ENCODE results near the gene DUOX2. TPM values are rescaled to one million over a fixed set of nuclear protein-coding genes. Genes with fewer than 3 reads are reported as not detected.
A peak's percentile ranks its signal among the peaks of the same experiment; 100 is the strongest.

Gene DUOX2
- total and polyA plus RNA-seq, 2 experiments from 2014 or later: not detected

DNA sequence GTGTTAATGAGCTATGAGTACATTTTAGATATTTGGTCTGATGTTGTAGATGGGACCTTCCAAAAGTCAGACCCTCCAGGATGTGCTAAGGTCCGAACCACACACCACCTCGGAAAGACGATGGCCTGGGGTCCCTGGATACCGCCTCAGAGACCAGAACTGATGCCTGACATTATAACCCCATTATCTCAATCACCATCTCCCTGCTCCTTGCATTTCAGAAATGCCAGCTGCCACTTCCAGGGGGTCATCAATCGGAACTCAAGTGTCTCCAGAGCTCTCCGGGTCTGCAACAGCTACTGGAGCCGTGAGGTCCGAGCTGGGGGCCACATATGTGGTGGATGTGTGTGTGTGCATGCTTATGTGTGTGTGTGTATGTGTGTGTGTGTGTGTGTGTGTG lies 23.7 kb upstream of the DUOX2 start:
- Histone ChIP-seq H3K4me2 (no peak overlapping the region), H3K27me3 (ENCODE audit: insufficient read depth) (peaks cover 57% of the 10 kb centered on the region), H3K4me1 (ENCODE audit: insufficient read depth) (no peaks in the 10 kb centered on the region), H2AFZ (no peak overlapping the region), H3K27ac (ENCODE audit: low read depth) (no peak overlapping the region), H3K9me2 (ENCODE audit: insufficient read depth) (no peaks in the 10 kb centered on the region), H3K36me3 (ENCODE audit: insufficient read depth) (no peaks in the 10 kb centered on the region), H3K4me3 (no peak overlapping the region), H3F3A (replicated peaks; ENCODE audit: low read depth) (no peaks in the 10 kb centered on the region), H4K20me1 (replicated peaks; ENCODE audit: insufficient read depth) (no peaks in the 10 kb centered on the region), H3K79me2 (replicated peaks; ENCODE audit: insufficient read depth) (no peaks in the 10 kb centered on the region)
- Mint-ChIP-seq H3K4me3 (no peak overlapping the region), H3K27me3 (ENCODE audit: insufficient read depth, low read depth, poor library complexity) (peaks cover 38% of the 10 kb centered on the region), H3K36me3 (ENCODE audit: low read depth) (no peaks in the 10 kb centered on the region; the same call in 2 of the 3 replicates), H3K4me1 (peaks cover 3% of the 10 kb centered on the region; the same call in 2 of the 3 replicates), H3K27ac (no peak overlapping the region), H3K9me3 (no peaks in the 10 kb centered on the region; the same call in 2 of the 3 replicates)
- ATAC-seq (no peak), DNase-seq (ENCODE audit: low spot score) (no peak)
- TF ChIP-seq ETS1 (IDR thresholded peaks at IDR 0.05): no peak
- no peak for TF ChIP-seq ZNF331 (CRISPR knock-in tag; IDR thresholded peaks at IDR 0.05; ENCODE audit: low read depth)
- TF ChIP-seq REST (IDR thresholded peaks at IDR 0.05; ENCODE audit: unreplicated experiment): no peak
- TF ChIP-seq ZNF114 (CRISPR knock-in tag; IDR thresholded peaks at IDR 0.05): no peak
- no peak for TF ChIP-seq CREB1 (CRISPR knock-in tag; IDR thresholded peaks at IDR 0.05; ENCODE audit: low read depth)
- no peak for TF ChIP-seq JUNB (IDR thresholded peaks at IDR 0.05; ENCODE audit: unreplicated experiment)

DNA sequence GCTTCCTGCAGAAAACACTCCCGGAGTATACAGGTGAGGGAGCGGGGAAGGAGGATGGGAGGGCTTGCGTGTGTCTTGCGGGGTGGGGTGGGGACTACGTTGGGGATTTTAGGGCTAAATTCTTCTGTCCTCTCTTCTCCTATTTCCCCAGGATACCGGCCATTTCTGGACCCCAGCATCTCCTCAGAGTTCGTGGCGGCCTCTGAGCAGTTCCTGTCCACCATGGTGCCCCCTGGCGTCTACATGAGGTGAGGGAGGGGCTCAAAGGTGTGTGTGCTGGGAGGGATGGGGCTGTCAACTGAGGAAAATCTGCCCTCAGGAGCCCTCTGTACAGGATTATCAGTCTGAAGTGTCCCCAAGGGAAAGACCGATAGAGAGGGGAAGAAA lies 22.4 kb upstream of the DUOX2 start:
- H3K4me1 Mint-ChIP-seq: peaks cover 3% of the 10 kb centered on the region; the same call in 2 of the 3 replicates
- no peaks in the 10 kb centered on the region for H3K79me2 ChIP-seq (replicated peaks; ENCODE audit: insufficient read depth)
- peak overlapping the region; percentile 44 for H3K4me3 ChIP-seq
- no peaks in the 10 kb centered on the region for H3K36me3 ChIP-seq (ENCODE audit: insufficient read depth)
- peaks cover 50% of the 10 kb centered on the region for H3K27me3 Mint-ChIP-seq (ENCODE audit: insufficient read depth, low read depth, poor library complexity)
- peaks cover 70% of the 10 kb centered on the region for H3K27me3 ChIP-seq (ENCODE audit: insufficient read depth)
- peak overlapping the region; percentile 73 for H3K4me2 ChIP-seq
- no peaks in the 10 kb centered on the region for H3F3A ChIP-seq (replicated peaks; ENCODE audit: low read depth)
- H3K27ac ChIP-seq (ENCODE audit: low read depth): no peak overlapping the region
- DNase-seq (ENCODE audit: low spot score): peak; percentile 76
- peak overlapping the region; percentile 66 for H3K4me3 Mint-ChIP-seq
- H2AFZ ChIP-seq: no peak overlapping the region
- H3K36me3 Mint-ChIP-seq (ENCODE audit: low read depth): no peaks in the 10 kb centered on the region; the same call in 2 of the 3 replicates
- H4K20me1 ChIP-seq (replicated peaks; ENCODE audit: insufficient read depth): no peaks in the 10 kb centered on the region; the same call in 1 of the 2 replicates
- no peak overlapping the region for H3K27ac Mint-ChIP-seq
- H3K9me3 Mint-ChIP-seq: no peaks in the 10 kb centered on the region; the same call in 2 of the 3 replicates
- H3K9me2 ChIP-seq (ENCODE audit: insufficient read depth): no peaks in the 10 kb centered on the region
- peak; percentile 55 for ATAC-seq
- H3K4me1 ChIP-seq (ENCODE audit: insufficient read depth): no peaks in the 10 kb centered on the region
- no peak for TF ChIP-seq CREB1 (CRISPR knock-in tag; IDR thresholded peaks at IDR 0.05; ENCODE audit: low read depth)
- no peak for TF ChIP-seq EZH2 (IDR thresholded peaks at IDR 0.05; ENCODE audit: low read depth, unreplicated experiment)
- TF ChIP-seq, protein P1, sequence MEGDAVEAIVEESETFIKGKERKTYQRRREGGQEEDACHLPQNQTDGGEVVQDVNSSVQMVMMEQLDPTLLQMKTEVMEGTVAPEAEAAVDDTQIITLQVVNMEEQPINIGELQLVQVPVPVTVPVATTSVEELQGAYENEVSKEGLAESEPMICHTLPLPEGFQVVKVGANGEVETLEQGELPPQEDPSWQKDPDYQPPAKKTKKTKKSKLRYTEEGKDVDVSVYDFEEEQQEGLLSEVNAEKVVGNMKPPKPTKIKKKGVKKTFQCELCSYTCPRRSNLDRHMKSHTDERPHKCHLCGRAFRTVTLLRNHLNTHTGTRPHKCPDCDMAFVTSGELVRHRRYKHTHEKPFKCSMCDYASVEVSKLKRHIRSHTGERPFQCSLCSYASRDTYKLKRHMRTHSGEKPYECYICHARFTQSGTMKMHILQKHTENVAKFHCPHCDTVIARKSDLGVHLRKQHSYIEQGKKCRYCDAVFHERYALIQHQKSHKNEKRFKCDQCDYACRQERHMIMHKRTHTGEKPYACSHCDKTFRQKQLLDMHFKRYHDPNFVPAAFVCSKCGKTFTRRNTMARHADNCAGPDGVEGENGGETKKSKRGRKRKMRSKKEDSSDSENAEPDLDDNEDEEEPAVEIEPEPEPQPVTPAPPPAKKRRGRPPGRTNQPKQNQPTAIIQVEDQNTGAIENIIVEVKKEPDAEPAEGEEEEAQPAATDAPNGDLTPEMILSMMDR (conservative IDR thresholded peaks at IDR 0.05; ENCODE audit: low read depth in 2 of 2): peak; percentile 58 to 71
- no peak for TF ChIP-seq ZNF462 (CRISPR knock-in tag; IDR thresholded peaks at IDR 0.05)
- no peak for TF ChIP-seq ZNF114 (CRISPR knock-in tag; IDR thresholded peaks at IDR 0.05)
